Islet of Langerhans (tissue), 1 donor: Measurements from ENCODE around the gene TMEM144.

Source experiments
- FAIRE-seq: peaks from one replicate; lab custom pipeline; 2011; peaks lifted over from hg19 to GRCh38; lab: Jason Lieb, UNC

TMEM144 gene

DNA sequence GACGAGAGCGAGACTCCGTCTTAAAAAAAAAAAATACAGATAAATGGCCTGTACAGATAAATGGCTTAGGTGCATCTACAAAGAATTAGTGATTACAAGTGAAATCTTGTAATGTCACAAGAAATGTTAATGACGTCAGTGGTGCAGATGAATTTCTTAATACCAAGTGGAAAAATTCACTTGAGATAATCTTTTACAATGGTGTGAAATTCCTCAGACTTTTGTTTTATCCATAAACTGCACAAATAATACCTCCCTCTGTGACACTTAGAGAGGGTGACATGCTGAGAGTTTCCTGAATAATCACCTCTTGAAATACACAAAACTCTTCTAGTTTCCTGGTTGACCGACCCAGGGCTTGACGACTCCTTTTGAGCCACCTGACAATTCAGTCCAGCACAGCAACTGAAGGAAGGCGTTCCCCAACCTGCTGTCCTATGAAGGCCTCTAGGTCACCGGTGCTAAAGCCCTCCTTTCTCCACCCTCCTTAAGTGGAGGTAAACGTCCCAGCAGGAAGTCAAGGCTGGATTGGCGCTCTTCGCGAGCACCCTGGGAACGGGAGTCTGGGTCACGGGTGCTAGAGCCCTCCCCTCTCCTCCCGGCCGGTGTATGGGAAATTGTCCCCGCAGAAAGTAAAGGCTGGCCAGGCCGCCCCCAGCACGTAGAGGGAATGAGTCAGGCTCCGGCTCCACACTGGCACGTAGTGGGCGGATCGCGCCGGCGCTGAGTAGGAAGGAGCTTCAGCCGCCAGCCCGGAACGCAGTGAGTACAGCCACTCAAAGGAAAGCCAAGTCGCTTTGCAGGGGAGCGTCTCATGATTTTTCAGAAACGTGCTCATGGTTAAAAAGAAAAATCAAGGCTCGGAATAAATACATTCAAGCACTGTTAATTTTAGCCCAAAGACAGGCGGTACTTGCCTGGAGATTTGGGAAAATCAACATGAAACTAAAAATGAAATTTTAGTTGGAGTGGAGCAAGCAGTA lies at the start of gene TMEM144:
TMEM144 (plus strand) TSS at position 662 of the 983 bp plus-strand sequence. CDS start 2,182 bp downstream, outside the sequence.
- FAIRE-seq = peak; percentile 55

DNA sequence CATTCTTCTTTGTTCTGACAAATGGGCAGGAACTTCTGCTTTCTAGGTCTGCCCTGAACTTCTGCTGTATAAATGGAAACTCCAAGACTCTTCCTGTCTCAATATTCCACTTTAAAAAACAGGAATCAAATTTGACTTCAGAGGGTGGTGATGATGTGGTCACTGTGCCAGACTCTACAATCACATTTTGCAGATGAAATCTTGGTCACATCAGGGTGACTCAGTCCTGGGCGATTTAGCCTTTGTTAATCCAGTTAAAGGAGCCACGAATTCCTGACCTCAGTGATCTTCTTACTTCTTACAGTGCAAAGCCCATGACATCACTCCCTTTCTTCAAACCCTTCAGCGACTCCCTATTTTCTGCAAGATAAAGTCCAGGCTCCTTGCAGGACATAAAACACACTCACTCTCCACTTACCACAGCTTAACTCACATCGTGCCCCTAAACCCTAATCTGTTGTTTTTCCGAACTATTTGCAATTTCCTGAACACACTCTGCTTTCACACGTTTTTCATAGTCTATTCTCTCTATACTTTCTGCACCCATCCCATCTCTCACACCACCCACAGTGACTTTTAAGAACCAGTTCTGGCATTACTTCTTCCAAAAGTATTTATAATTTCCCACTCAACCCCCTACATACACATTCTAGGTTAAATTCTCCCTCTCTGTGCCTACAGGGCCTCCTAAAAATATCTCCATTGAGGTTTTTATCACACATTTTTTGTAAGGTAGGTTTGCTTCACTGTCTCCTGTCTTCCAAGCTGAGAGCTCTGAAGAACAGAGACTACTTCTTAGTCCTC lies 48.5 kb upstream of the TMEM144 start:
- no peak for FAIRE-seq

DNA sequence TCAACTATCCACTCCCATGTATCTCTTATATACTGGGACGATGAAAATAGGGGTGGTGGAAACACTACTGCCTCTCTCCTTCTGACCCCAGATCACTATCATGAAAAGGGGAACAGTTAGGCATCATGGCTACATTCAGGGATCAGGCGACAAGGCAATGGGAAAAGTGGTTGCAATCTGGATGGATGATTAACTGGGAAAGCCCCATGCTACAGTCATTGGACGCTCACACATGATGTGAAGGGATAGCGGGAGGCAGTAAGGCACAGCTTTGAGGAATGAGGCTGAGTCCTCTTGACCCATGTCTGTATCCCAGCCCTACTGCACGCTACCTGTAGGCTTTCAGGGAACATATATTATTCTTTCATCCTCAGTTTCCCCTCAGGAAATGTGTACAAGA lies 47.7 kb upstream of the TMEM144 start:
- FAIRE-seq = no peak

DNA sequence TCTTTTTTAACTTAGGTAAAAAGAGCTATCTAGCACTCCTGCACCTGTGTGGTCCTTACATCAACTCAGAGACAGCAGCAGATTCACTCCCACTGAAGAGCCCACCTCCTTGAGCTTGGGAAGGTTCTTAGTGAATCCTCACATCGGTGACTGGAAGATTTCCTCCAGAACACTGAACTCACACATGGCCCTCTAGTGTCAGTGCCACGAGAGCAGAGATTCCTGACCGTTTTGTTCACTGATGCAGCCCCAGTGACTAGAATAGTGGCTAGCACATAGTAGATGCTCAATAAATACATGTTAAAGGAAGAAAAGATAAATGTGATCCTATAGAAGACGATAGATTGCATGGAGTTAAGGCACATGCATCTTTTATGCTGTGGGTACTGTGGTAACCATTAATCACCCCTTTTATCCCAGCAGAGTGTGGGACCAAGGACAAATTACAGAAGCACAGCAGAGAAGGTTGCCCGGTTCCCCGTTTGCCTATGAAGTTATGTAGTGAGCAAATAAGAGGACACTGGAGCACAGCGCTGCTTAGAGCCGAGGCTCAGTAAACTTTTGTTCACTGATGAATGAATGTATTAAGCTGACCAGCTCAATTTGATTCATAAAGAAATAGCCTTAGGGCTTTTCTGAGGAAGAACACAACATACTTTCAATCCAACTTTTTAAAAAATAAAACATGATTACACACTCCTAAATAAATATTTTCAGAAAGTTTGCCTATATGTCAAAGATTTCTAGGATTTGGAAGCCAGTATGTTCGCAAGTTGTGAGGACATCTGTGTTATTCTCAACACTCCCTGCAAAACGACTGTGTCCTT lies 46.1 kb upstream of the TMEM144 start:
- no peak for FAIRE-seq

DNA sequence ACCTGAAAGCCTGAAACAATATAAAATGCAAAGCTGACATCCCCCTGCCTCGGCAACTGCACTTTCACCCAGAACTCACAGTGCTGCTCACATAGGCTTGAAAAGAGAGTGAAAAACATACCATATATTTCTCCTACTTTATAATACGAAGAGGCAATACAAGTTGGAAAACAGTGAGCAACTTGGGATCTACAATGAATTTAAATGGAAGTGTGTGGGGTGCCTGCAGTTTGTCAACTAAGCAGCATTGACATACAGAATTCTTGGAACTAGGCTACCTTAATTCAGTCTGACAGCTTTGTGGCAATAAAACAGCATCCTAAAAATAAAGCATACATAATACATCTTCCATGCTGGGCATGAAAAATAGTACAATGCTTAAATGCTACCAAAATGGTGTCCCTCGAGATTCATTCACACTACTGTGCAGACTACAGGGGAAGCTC lies 45.5 kb upstream of the TMEM144 start:
- FAIRE-seq = no peak

DNA sequence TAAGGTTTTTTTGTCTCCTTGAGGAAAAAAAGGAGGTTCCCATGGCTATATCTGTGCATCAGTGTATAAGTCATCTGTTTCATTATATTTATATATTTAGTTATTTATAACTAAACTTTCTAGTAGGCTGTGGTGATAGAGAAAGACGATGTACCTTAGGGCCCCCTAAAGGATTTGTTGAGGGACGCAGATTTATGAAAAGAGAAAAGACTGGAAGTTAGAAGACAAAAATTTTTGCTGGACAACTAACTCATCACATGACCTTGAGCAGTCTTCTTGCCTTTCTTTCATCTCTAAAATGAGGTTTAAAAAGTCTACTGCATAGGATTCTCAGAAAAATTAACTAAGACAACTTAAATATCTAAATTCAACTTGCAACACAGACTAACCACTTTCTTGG lies 43.6 kb upstream of the TMEM144 start:
- no peak for FAIRE-seq

DNA sequence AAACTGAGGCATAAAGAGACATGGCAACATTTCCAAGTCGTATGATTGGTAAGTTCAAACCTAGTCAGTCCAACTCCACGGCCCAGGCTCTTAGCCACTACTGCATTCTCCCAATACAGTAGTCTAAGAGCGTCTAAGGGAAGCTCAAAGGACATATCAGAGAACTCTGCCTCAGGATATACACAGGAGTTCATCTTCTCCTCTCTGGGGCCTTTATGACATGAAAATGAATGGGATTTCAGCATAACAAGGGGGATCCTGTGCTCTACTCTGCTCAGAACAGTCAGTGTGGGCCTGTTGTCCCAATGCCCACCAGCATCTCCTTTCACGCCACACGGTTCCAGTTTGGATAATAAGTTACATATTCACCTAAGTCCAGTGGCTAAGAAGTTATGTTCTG lies 41.7 kb upstream of the TMEM144 start:
- FAIRE-seq = no peak

DNA sequence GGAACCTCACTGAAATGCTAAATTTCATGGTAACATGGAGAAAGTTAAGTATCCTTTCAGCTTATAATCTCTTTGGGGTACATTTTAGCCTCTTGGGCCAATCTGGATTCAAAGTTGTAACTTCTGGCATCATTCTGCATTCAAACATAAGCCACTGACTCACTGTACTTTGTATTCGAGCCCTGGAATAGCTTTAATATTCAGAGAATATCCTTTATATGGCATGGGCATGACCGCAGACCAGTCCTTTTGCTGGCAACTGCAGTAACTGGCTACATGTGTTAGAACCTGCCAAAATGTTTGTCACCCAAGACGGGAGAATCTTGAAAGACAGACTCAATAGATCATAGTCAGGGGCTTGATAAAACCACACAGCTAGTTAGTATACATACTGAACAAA lies 40.8 kb upstream of the TMEM144 start:
- no peak for FAIRE-seq

DNA sequence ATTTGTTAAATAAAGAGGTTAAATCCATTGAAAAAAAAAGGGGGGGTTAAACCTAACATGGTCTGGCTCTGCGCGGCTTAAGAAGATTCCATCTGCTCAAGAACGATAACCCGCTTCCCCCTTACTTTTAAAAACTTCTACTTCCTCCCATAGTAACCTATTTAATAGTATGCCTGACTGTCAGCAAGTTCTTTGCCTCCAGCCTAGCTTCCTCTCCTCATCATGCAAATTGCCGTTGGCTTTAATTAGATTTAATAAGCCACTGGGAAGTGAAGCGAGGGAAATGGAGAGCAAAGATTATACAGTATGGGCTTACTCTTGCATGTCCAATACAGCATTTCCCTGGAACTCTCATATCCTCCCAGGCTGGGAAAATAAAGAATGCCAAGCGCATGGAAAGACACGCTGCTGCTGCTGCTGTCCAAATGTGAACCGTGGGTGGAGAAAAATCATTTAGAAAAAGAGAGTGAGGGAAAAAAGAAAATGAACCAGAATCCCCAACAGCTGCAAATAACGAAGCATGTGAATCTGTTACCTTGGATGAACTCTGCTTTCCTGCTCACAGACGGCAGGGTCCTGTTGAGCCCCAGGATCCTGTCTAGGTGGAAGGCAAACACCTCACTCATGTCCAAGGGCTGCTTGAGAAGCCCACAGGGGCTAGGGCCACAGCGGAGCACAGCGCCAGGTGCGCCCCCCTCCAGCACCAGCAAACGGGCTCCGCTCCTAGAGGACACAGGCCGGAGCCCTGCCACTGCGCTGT lies 40.2 kb upstream of the TMEM144 start:
- FAIRE-seq = no peak

DNA sequence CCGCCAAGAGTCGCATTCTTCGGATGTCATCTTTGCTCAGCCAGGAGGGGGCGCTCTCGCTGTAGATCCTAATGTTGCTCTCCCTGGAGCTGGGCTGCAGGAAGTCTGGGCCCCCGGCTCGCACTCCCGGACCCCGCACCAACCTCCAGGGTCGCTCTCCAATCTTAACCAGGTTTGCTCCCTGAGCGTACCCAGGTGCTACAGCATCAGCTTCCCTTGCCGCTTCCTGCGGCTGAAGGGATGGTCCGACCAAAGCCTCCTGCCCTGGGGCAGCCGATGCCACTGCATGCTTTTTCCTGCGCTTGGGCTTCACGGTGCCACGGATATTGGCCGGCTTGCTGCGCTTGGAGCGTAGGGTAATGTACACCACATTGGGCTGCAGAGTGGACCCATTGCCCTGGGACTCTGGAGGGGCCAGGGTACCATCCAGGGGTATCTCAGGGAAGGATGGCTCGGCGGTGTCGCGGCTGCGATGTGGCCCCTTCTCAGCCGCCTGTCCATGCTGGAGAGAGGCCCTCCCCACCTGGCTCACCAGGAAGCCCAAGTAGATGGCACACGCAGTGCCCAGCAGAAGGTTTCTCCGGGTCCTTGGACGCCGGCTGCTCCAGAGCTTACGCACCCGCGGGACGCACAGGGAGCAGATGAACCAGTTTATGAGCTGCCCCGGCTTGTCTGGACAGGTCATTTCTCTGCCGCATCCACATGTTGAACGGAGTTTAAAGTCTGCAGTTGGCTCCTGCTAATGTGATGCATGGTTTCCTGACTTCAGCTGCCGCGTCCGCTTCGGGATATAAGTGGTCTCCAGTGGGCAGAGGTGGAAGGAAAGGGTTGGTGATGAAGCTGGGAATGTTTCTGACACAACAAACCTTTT lies 39.4 kb upstream of the TMEM144 start:
- no peak for FAIRE-seq

DNA sequence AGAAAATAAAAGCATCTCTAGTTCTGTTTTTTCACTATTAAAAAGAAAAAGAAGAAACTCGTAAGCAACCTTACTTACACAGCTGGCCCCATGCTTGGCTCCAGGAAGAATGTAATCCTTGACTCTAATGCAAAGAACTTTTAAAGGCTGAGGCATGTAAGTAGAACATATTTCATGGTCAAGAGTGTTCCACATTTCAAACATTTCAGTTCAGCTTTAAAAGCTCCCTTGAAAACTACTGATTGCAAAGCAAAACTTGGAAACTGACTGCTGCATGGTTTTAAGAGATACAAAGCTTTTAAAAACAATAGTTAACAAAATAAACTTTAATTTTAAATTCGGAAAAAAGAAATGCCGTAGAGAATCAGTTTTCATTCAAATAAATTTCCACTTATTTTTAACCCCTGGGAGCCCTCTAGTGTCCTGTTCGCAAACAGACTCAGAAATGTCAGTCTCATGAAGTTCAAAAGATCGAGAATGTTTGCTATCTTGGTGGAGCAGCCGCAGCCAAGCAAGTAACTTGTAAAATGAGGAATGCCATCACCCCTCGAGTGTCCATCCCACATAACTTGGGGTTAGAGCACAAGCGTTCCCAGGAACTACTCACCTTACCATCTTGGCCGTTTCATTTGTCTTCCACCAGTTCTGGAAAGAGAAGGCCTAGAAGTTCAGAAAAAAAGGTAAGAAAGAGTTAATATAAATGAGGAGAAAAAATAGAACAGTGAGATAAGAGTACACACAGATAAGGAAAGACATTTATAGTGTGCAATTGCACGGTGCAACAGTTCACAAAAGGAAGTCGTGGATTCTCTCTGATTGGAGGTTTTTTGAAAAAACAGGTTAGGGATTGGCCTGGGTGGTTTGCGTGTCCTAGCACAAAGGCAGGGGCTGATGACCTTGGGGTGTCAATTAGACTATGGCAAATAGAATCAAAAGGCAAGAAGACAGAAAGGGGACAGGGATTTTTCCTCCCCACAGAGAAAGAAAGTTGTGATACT lies 37.7 kb upstream of the TMEM144 start, which contains the start of gene GASK1B:
GASK1B (minus strand) TSS at position 765 of the 998 bp plus-strand sequence. CDS start 1,650 bp downstream, outside the sequence.
- peak; percentile 92 for FAIRE-seq

DNA sequence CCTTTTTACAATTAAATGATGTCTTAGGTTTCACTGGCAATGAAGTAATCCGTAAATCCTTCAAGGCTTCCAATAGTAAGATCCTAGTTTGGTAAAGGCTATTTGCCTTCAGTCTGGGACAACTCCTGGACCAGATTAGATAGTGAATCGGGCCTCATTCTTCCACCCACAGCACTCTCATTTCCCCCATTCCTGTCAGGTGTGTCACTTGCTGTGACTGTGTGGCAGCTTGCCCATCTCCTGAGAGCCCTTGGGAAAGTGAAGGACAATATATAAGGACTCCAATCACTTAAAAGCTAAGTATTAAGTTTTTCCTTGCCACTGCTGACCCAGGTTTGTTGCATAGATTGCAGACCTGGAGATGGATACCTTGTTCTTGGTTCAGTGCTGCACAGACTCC lies 34.2 kb upstream of the TMEM144 start:
- no peak for FAIRE-seq

DNA sequence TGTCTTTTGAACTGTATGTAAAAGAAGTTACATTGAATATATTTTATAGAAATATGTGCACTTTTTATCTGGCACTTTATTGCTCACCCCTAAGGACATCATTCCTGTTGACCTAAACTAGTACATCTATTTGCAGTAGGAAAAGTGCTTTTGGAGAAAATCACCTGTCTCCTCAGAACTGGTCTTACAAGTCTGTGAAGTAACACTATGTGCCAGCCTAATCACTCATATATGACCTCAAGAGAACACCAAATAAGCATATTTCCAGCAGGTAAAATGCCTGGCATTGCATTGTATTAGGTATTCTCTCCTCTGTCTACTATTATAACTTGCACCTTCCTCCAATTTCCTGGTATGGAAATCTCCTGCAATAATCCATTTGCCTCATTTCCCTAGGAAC lies 33.5 kb upstream of the TMEM144 start:
- no peak for FAIRE-seq

DNA sequence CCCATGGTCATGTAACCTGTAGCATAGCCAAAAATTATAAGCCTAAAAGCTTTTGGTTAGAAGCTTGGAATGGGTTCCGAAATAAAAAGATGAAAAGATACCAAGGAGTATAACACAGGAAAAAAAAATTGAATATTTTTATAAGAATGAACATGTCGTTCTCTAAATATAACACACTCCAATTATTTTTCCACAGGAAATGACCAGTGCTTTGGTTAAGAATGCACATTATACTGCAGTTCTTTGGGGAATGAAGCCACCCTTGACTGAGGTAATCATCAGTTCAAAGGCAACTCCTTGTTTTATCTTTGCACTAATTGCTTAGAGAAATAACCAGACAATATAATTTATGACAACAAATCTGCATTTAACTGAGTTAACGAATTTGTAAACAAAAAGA lies 30.8 kb upstream of the TMEM144 start:
- FAIRE-seq = no peak

DNA sequence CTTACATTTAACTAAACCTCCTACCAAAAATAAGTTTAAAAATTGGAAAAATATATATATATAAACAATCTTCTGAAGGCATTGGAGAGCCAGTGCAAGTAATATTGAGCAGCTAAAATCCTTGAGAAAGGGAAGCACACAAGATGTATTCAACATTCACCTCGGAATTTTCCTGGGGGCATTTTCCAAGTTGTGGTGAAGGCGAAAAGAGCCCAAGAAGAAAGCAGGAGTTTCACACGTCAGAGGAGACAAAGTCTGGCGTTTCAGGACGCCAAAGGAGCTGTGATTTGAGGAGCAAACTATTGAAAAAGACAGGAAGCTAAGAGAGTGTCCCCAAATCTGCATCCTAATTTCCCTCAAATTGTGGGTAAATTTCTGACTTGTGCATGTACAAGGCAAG lies 28.4 kb upstream of the TMEM144 start:
- FAIRE-seq = no peak

DNA sequence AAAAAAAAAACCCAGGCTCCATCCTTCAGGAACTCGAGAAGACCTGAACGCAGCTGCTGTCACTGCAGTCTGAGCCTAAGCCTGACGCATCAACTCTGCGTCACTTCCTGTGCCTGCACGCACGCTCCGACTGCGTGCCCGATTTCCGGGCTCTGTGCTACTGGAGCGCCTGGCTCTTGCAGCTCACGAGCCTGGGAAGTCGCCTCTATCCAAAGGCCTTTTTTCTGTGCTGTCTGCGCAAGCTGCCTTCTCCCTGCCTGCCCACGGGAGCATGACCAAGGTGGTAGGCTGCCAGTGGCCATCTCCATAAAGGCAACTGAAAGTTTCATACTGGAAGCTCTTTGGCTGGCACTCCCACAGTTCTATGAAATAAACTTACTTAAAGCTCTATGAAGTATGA lies 27.6 kb upstream of the TMEM144 start:
- FAIRE-seq = no peak

DNA sequence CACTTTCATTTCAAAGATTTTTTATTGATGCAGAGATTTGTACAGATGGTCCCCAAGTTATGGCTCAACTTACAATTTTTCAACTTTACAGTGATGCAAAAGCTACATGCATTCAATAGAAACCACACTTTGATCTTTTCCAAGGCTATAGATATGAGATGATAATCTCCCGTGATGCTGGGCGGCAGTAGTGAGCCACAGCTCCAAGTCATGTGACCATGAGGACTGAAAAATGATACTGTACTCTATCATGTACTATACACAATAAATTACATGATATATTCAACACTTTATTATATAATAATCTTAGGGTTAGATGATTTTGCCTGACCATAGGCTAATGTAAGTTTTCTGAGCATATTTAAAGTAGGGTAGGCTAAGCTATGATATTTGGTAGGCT lies 23.5 kb upstream of the TMEM144 start:
- FAIRE-seq = no peak

DNA sequence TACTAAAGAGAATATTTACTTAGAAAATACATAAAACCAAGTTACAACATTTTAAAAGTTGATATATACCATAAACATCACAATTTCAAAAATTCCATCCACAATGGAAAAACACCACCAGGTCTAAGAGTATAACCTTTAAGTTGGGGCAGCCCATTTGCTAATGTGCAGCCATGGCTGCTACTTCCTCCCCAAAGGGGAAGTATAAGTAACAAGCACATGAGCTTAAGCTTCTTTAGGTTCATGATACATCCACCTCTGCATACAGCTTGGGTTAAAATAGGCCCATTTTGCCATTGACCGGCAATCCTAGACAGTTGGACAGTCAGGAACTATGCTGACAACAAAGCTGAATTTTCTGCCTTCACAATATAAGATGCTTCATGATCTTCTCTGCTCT lies 20.9 kb upstream of the TMEM144 start:
- no peak for FAIRE-seq

DNA sequence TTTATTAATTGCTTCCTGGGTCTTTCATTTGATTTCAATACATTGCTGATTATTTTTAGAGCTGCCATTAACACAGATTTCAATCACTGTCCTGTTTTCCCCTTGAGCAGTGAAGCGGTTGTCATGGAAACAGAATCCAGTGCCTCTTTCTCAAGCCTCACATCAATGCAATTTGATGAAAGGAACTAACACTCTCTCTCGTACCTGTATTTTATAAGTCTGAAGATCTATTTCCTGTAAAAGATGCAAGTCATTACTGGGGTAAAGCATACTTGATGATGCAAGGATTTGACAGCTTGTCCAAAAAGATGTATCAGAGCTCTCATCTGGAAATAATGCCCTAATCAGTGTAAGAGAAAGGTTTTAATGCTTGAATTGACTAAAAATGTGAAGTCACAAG lies 19.6 kb upstream of the TMEM144 start:
- FAIRE-seq = no peak
